ENCODE results near the gene EIF2D. TPM values are rescaled to one million over a fixed set of nuclear protein-coding genes. Genes with fewer than 3 reads are reported as not detected.

Gene EIF2D
- total and polyA plus RNA-seq, 2 of the 13 experiments (the other 11 are each of a cell fraction or from before 2014, with no cell fraction given) = 45.1 to 64.9 TPM

GRCh38 chr1:206554701-206555472, 57.4 kb downstream of the EIF2D start (continued):
- TF ChIP-seq E2F2 (CRISPR knock-in tag; IDR thresholded peaks at IDR 0.05; ENCODE audit: borderline replicate concordance) (no peak), POGZ (CRISPR knock-in tag; IDR thresholded peaks at IDR 0.05) (no peak), TBL1XR1 (IDR thresholded peaks at IDR 0.05; ENCODE audit: borderline replicate concordance, low read length, partially characterized antibody) (no peak), ZFP36L1 (CRISPR knock-in tag; IDR thresholded peaks at IDR 0.05) (no peak), HNRNPLL (IDR thresholded peaks at IDR 0.05; ENCODE audit: low read depth, low read length, poor library complexity, severe bottlenecking) (no peak), SIX1 (CRISPR knock-in tag; IDR thresholded peaks at IDR 0.05; ENCODE audit: borderline replicate concordance) (no peak)

GRCh38 chr1:206554211-206554610, 58.1 kb downstream of the EIF2D start:
- no peak overlapping the region for H3K4me2 ChIP-seq (ENCODE audit: low read depth, low read length)
- H4K20me1 ChIP-seq (ENCODE audit: insufficient read depth, low read length) = peaks cover 5% of the 10 kb centered on the region; the same call in 1 of the 2 replicates
- no TSS peak for BruUV-seq (replicated peaks)
- no peak overlapping the region for H3K9ac ChIP-seq (ENCODE audit: insufficient read depth, low read depth, low read length)
- H3K36me3 ChIP-seq (replicated peaks in 1 of 2; ENCODE audit: control insufficient read depth in 1 of 2, insufficient read depth in 2 of 2, low read length in 2 of 2) = no peaks in the 10 kb centered on the region
- FAIRE-seq = no peak
- in situ Hi-C loops (cut with HindIII; ENCODE audit: extremely low pct_ligation_motif_present, low pct_unique_long_range_greater_than_20kb) = no loop called here
- no peak overlapping the region for H3K27ac ChIP-seq (ENCODE audit: extremely low read length, insufficient read depth, low read length)
- intact Hi-C loops (cut with micrococcal nuclease; ENCODE audit: unreplicated experiment) = no loop called here
- ATAC-seq = no peak
- H3K4me1 ChIP-seq (ENCODE audit: insufficient read depth, low read length) = peaks cover 43% of the 10 kb centered on the region
- H3K27me3 ChIP-seq (ENCODE audit: control insufficient read depth in 1 of 2, insufficient read depth in 2 of 2, low read length in 2 of 2) = peaks cover 1 to 18% of the 10 kb centered on the region in 2 experiments; a peak in 4 of 5 replicates
- 74% methylated on average over 3 of the region's 3 CpGs for WGBS (ENCODE audit: low lambda C conversion rate)
- H3K79me2 ChIP-seq (ENCODE audit: insufficient read depth, low read length) = no peaks in the 10 kb centered on the region
- no peak for DNase-seq (ENCODE audit: low spot score)
- H3K9me3 ChIP-seq (ENCODE audit: low read length) = no peaks in the 10 kb centered on the region
- no peak overlapping the region for H2AFZ ChIP-seq (ENCODE audit: low read length)
- POLR2A ChIA-PET = no interaction called here
- no peak overlapping the region for H3K4me3 ChIP-seq (replicated peaks in 1 of 3; ENCODE audit: insufficient read depth in 1 of 3, low read depth in 2 of 3, low read length in 3 of 3)
- CTCF ChIA-PET (ENCODE audit: low intra/inter-chr PET ratio, low total read pairs) = no interaction called here
- TF ChIP-seq ZNF235 (CRISPR knock-in tag; IDR thresholded peaks at IDR 0.05; ENCODE audit: borderline replicate concordance) (no peak), ZNF639 (CRISPR knock-in tag; conservative IDR thresholded peaks at IDR 0.05) (no peak), ATAD3A (CRISPR knock-in tag; IDR thresholded peaks at IDR 0.05) (no peak), ZNF460 (CRISPR knock-in tag; IDR thresholded peaks at IDR 0.05; ENCODE audit: borderline replicate concordance) (no peak), ARID5B (CRISPR knock-in tag; IDR thresholded peaks at IDR 0.05) (no peak), KDM3A (CRISPR knock-in tag; IDR thresholded peaks at IDR 0.05; ENCODE audit: low read depth) (no peak), ZNF644 (CRISPR knock-in tag; IDR thresholded peaks at IDR 0.05; ENCODE audit: low read depth) (no peak), ZNF782 (CRISPR knock-in tag; IDR thresholded peaks at IDR 0.05; ENCODE audit: borderline replicate concordance) (no peak)
